CMK (cell line): Measurements from ENCODE around the gene ITGAX.
A peak's percentile ranks its signal among the peaks of the same experiment; 100 is the strongest.

Source experiments
- DNase-seq: peaks from one replicate; pipeline ENCODE4 v3.0.0-alpha.2; 2010; ENCODE audit warnings: low read depth

Gene ITGAX

GRCh38 chr16:31348579-31348978 lies 6.4 kb upstream of the ITGAX start:
- no peak for DNase-seq

- DNase-seq, result no peak
Observed at GRCh38 chr16:31350275-31351005, 4.5 kb upstream of the ITGAX start.

- DNase-seq, result no peak
Observed at GRCh38 chr16:31351246-31351941, 3.6 kb upstream of the ITGAX start.

- DNase-seq, result no peak
Observed at GRCh38 chr16:31351942-31352325, 3.0 kb upstream of the ITGAX start.

GRCh38 chr16:31352376-31353115 lies 2.4 kb upstream of the ITGAX start:
- DNase-seq, result peak; percentile 58

GRCh38 chr16:31355431-31356100 lies 590 bp downstream of the ITGAX start:
- no peak for DNase-seq

- no peak for DNase-seq
Observed at GRCh38 chr16:31356566-31357323, 1.8 kb downstream of the ITGAX start.

GRCh38 chr16:31357324-31358109 lies 2.5 kb downstream of the ITGAX start:
- DNase-seq, result no peak

GRCh38 chr16:31360251-31360650 lies 5.3 kb downstream of the ITGAX start:
- no peak for DNase-seq

- no peak for DNase-seq
Observed at GRCh38 chr16:31361201-31362110, 6.5 kb downstream of the ITGAX start.

- DNase-seq, result no peak
Observed at GRCh38 chr16:31362476-31363405, 7.8 kb downstream of the ITGAX start.

GRCh38 chr16:31363721-31364120 lies 8.7 kb downstream of the ITGAX start:
- no peak for DNase-seq

GRCh38 chr16:31364421-31364820 lies 9.4 kb downstream of the ITGAX start:
- no peak for DNase-seq

- DNase-seq, result no peak
Observed at GRCh38 chr16:31365131-31365865, 10.3 kb downstream of the ITGAX start.

GRCh38 chr16:31367853-31368252 lies 12.9 kb downstream of the ITGAX start:
- DNase-seq, result no peak

GRCh38 chr16:31371008-31371407 lies 16.0 kb downstream of the ITGAX start:
- no peak for DNase-seq

- no peak for DNase-seq
Observed at GRCh38 chr16:31371619-31372484, 16.9 kb downstream of the ITGAX start.
